Activated naive CD8-positive, alpha-beta T cell treated with anti-CD3 and anti-CD28 coated beads, Interleukin-2, amount 50 U/mL, for 16 hours (primary cell): ENCODE data around the gene CLEC4C.

Experiments
- DNase-seq: peaks from one replicate; pipeline ENCODE4 v3.0.0-alpha.2; 2020; ENCODE audit warnings: low read depth, low spot score

The CLEC4C gene

GRCh38 chr12:7723926-7724325, 23.2 kb downstream of the CLEC4C start:
- DNase-seq: no peak

DNA sequence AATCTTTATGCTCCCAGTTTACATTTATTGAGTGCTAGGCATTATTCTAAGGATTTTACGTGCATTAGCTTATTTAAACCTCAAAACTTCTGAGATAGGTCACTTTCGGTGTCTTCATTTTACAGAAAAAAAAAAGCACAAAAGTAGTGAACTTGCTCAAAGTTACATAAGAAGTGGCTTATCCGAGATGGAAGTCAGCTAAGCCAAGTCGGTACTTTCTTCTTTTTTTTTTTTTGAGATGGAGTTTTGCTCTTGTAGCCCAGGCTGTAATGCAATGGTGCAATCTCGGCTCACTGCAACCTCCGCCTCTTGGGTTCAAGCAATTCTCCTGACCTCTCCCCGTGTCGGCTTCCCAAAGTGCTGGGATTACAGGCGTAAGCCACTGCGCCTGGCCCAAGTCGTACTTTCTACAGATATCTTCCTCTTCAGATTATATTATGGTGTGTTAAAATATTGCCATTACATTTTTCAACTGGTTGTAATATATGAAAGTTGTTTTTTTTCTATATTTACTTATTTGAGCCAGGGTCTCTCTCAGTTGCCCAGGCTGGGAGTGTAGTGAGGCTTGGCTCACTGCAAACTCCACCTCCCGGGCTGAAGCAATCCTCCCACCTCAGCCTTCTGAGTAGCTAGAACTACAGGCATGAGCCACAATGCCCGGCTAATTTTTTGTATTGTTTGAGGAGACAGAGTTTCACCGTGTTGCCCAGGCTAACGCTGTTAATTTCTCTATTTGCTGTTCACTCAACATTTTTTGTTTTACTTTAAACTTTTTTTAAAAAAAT, 27.0 kb downstream of the CLEC4C start:
- DNase-seq: no peak

GRCh38 chr12:7716381-7716780, 30.8 kb downstream of the CLEC4C start:
- no peak for DNase-seq

GRCh38 chr12:7712841-7713442, 34.2 kb downstream of the CLEC4C start:
- DNase-seq: no peak

DNA sequence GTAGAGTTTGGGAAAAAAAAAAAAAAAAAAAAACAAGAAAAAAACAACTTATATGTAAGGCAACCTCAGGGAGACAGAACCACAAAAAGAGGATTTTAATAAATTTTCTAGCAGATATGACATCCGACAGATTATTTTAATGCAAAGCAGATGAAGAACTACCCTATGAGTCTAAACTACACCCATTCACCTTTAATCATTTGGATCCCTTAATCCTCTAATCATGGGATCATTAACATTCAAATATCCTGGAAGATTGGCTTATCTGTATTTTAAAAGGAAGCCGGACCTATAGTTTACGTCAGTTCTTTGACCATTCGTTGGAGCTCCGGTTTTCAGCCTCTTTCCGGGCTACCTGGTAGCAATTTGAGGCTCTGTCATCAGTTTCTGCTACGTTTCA, 36.0 kb downstream of the CLEC4C start, which contains the start of gene DPPA3:
Gene DPPA3, plus strand, starts transcription at position 301 of the 400 bp plus-strand sequence. CDS start 138 bp downstream, outside the sequence.
- DNase-seq: no peak

GRCh38 chr12:7709969-7710675, 37.1 kb downstream of the CLEC4C start:
- no peak for DNase-seq

- DNase-seq: no peak
Observed at GRCh38 chr12:7705846-7706245, 41.3 kb downstream of the CLEC4C start.

GRCh38 chr12:7695566-7696197, 51.5 kb downstream of the CLEC4C start, which contains the start of gene GDF3:
GDF3 (minus strand) TSS chr12:7695775; CDS start chr12:7695728, 47 bp downstream.
- DNase-seq: no peak

GRCh38 chr12:7695237-7695560, 52.0 kb downstream of the CLEC4C start:
- DNase-seq: no peak

- DNase-seq: no peak
Observed at GRCh38 chr12:7694556-7695236, 52.5 kb downstream of the CLEC4C start.

DNA sequence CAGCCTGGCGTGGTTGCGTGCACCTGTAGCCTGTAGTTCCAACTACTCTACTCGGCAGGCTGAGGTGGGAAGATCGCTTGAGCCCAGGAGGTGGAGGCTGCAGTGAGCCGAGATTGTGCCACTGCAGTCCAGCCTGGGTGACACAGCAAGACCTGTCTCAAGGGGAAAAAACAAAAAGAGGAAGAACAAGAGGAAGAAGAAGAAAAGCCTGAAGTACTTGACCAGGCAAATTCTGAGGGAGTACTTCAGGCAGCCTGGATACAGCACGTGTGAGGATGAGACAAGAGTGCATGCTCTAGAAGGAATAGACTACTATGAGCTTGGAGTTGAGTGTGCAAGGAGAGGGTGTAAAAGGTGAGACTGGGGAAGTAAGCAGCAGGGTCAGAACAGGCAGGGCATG, 53.4 kb downstream of the CLEC4C start:
- DNase-seq: no peak

DNA sequence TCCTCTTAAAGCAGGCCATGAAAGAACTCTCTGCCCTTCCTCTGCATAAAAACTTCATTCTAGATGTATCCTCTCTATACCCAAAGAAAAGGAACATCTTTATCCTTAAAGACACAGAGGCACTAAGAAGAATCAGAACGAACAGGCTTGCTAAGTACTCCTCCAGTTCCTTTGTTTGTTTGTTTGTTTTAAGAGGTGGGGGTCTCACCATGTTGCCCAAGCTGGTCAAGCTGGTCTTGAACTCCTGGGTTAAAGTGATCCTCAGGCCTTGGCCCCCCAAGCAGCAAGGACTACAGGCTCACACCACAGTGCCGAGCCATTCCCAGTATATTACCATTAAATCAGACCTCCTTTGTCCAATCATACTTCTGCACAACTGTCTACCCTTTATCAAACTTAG, 65.6 kb downstream of the CLEC4C start:
- no peak for DNase-seq
